HG03354 (cell line): ENCODE results near the gene LY6G6C.

Experiments used
- ATAC-seq: cut with Tn5 transposase; IDR thresholded peaks from one replicate; pipeline ENCODE4 v1.9.1; 2021; ENCODE audit warnings: mild to moderate bottlenecking; ENCODE audit not compliant: unreplicated experiment, poor library complexity, severe bottlenecking

LY6G6C gene

GRCh38 chr6:31689249-31690110 lies 32.1 kb downstream of the LY6G6C start:
- no peak for ATAC-seq

GRCh38 chr6:31687860-31688693 lies 33.5 kb downstream of the LY6G6C start:
- no peak for ATAC-seq

- ATAC-seq, result no peak
Observed at GRCh38 chr6:31687321-31687720, 34.2 kb downstream of the LY6G6C start.

- no peak for ATAC-seq
Observed at GRCh38 chr6:31686483-31686882, 35.1 kb downstream of the LY6G6C start.

- no peak for ATAC-seq
Observed at GRCh38 chr6:31683591-31683990, 38.0 kb downstream of the LY6G6C start.

- ATAC-seq, result peak; percentile 39
Observed at GRCh38 chr6:31681135-31681671, 40.3 kb downstream of the LY6G6C start.

GRCh38 chr6:31680226-31681134 lies 41.1 kb downstream of the LY6G6C start, which contains the start of gene LY6G5C:
TSS of gene LY6G5C (minus strand) at chr6:31681067. CDS start at chr6:31680373, 694 bp downstream.
- peak; percentile 48 for ATAC-seq

- ATAC-seq, result no peak
Observed at GRCh38 chr6:31677955-31678354, 43.6 kb downstream of the LY6G6C start.

GRCh38 chr6:31676904-31677303 lies 44.6 kb downstream of the LY6G6C start:
- ATAC-seq, result no peak

- ATAC-seq, result no peak
Observed at GRCh38 chr6:31676322-31676903, 45.1 kb downstream of the LY6G6C start.

GRCh38 chr6:31669676-31670075 lies 51.9 kb downstream of the LY6G6C start, which contains the start of gene LY6G5B:
TSS of gene LY6G5B (plus strand) at chr6:31669976. CDS start at chr6:31670951, 975 bp downstream.
- ATAC-seq, result no peak
